Suprapubic skin (tissue), 4 donors: ENCODE measurements around the gene NPAS1. TPM values are rescaled to one million over a fixed set of nuclear protein-coding genes. Genes with fewer than 3 reads are reported as not detected.

ENCODE experiments used
- DNase-seq, 2 donors: peaks; one replicate each; pipeline ENCODE4 v3.0.0-alpha.2; 2019; ENCODE audit warnings: low spot score in 2 of 2
- H3K27ac ChIP-seq: fragments of 200-600 bp; sonication (generic); one replicate; pipeline ENCODE4 v1.5.1; 2019
- H3K27me3 ChIP-seq: fragments of 200-600 bp; sonication (generic); one replicate; pipeline ENCODE4 v1.5.1; 2019
- H3K36me3 ChIP-seq: fragments of 200-600 bp; sonication (generic); one replicate; pipeline ENCODE4 v1.5.1; 2019
- H3K4me1 ChIP-seq: fragments of 200-600 bp; sonication (generic); one replicate; pipeline ENCODE4 v1.5.1; 2019
- H3K4me3 ChIP-seq: fragments of 200-600 bp; sonication (generic); one replicate; pipeline ENCODE4 v1.5.1; 2019; ENCODE audit warnings: mild to moderate bottlenecking
- H3K9me3 ChIP-seq: fragments of 200-600 bp; sonication (generic); one replicate; pipeline ENCODE4 v1.5.1; 2019
- EP300 ChIP-seq: sonication (generic); formaldehyde crosslinking; IDR thresholded peaks from one replicate; pipeline ENCODE4 v1.6.1; 2017; ENCODE audit warnings: antibody characterized with exemption
- POLR2A ChIP-seq, 2 donors: fragments of 450-650 bp; IDR thresholded peaks; one replicate each; pipeline ENCODE4 v1.6.1; 2017; ENCODE audit warnings: antibody characterized with exemption in 2 of 2, mild to moderate bottlenecking in 2 of 2, moderate library complexity in 2 of 2
- POLR2AphosphoS5 ChIP-seq, 3 donors: sonication (generic); formaldehyde crosslinking; IDR thresholded peaks; one replicate each; pipeline ENCODE4 v1.6.1; 2017; ENCODE audit warnings: antibody characterized with exemption in 3 of 3
- WGBS: methylation state at CpG from one replicate; pipeline ENCODE4 v1.1.5; 2018; 5-methylcytosine and 5-hydroxymethylcytosine counted together
- total RNA-seq, 4 donors: library from RNA; depleted of rRNA; stranded (reverse); fragments of >200 nt; gene quantifications; one replicate each; pipeline ENCODE4 v1.1.0, GENCODE V29; 2016
- TF ChIP-seq, protein P1 (sequence below), 2 donors: fragments of 200-600 bp in 1 of 2; fragments of 450-650 bp in 1 of 2; sonication (generic) in 1 of 2; IDR thresholded peaks; one replicate each; pipeline ENCODE4 v1.5.1; 2016 to 2019; ENCODE audit warnings: antibody characterized with exemption in 2 of 2, mild to moderate bottlenecking in 1 of 2, moderate library complexity in 1 of 2

NPAS1 gene
- total RNA-seq, 4 donors from 2014 or later = 4.7 to 6.8 (median 5.5) TPM

DNA sequence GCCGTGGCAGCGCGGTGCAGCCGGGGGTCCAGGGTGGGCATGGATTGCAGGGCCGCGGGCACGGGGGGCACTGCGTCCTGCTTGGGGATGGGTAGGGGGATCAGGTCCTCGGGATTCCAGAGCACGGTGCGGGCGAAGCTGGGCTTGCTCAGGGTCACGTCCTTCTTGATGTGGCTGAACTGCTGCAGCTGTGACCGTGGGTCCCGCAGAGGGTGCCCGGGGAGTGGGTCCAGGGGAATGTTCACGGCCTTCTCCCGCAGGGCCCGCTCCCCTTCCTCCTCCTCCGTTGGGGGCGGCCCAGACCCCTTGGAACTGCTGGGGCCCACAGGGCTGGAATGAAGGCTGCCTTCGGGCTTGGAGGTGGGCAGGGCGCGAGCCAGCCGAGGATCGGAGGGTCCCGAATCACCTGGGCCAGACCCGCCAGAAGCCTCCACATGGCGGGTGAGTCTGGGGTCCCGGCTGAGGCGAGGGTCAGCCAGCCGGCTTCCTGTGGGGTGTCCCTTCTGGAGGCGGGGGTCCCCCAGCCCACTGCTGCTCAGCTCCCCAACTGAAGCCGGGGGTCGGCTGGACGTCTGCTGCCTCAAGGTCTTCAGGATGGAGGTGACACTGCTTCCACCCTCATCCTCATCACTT lies 47.7 kb downstream of the NPAS1 start:
- WGBS = 94% methylated on average over 12 of the region's 36 CpGs
- no peak for DNase-seq
- H3K27ac ChIP-seq = no peak overlapping the region
- no peaks in the 10 kb centered on the region for H3K27me3 ChIP-seq
- H3K36me3 ChIP-seq = peaks cover 82% of the 10 kb centered on the region
- no peaks in the 10 kb centered on the region for H3K4me1 ChIP-seq
- TF ChIP-seq POLR2A (IDR thresholded peaks at IDR 0.05) = no peak
- TF ChIP-seq, protein P1, sequence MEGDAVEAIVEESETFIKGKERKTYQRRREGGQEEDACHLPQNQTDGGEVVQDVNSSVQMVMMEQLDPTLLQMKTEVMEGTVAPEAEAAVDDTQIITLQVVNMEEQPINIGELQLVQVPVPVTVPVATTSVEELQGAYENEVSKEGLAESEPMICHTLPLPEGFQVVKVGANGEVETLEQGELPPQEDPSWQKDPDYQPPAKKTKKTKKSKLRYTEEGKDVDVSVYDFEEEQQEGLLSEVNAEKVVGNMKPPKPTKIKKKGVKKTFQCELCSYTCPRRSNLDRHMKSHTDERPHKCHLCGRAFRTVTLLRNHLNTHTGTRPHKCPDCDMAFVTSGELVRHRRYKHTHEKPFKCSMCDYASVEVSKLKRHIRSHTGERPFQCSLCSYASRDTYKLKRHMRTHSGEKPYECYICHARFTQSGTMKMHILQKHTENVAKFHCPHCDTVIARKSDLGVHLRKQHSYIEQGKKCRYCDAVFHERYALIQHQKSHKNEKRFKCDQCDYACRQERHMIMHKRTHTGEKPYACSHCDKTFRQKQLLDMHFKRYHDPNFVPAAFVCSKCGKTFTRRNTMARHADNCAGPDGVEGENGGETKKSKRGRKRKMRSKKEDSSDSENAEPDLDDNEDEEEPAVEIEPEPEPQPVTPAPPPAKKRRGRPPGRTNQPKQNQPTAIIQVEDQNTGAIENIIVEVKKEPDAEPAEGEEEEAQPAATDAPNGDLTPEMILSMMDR (IDR thresholded peaks at IDR 0.05) = no peak
- TF ChIP-seq EP300 = no peak
- TF ChIP-seq POLR2AphosphoS5 (IDR thresholded peaks at IDR 0.05) = no peak
- H3K4me3 ChIP-seq = no peak overlapping the region
- H3K9me3 ChIP-seq = no peaks in the 10 kb centered on the region

DNA sequence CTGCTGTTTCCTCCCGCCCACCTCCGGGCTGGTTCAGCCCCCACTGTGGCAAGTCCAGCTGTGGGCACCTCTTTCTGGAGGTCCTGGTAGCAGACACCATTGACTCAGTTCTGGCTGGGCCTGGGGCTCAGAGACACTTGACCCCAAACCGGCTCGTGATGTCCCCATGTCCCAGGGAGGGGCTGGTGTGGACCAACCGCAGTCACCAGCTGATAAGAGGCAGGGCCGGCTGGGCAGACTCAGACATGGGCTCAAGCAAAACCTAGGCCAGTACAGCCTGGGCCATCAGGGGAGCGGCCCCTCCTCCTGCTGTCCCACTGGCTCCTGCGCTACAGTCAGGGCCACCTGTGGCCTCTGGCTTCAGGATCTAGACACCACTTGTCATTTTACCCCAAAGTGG lies 48.6 kb downstream of the NPAS1 start:
- no peak for TF ChIP-seq EP300
- no peak for TF ChIP-seq POLR2A (IDR thresholded peaks at IDR 0.05)
- TF ChIP-seq, protein P1 (IDR thresholded peaks at IDR 0.05) = no peak
- TF ChIP-seq POLR2AphosphoS5 (IDR thresholded peaks at IDR 0.05) = no peak
- 90% methylated on average over 7 of the region's 8 CpGs for WGBS
- Histone ChIP-seq H3K9me3 (no peaks in the 10 kb centered on the region), H3K27me3 (no peaks in the 10 kb centered on the region), H3K36me3 (peaks cover 85% of the 10 kb centered on the region), H3K27ac (no peak overlapping the region), H3K4me3 (no peak overlapping the region), H3K4me1 (no peaks in the 10 kb centered on the region)
- DNase-seq = no peak

DNA sequence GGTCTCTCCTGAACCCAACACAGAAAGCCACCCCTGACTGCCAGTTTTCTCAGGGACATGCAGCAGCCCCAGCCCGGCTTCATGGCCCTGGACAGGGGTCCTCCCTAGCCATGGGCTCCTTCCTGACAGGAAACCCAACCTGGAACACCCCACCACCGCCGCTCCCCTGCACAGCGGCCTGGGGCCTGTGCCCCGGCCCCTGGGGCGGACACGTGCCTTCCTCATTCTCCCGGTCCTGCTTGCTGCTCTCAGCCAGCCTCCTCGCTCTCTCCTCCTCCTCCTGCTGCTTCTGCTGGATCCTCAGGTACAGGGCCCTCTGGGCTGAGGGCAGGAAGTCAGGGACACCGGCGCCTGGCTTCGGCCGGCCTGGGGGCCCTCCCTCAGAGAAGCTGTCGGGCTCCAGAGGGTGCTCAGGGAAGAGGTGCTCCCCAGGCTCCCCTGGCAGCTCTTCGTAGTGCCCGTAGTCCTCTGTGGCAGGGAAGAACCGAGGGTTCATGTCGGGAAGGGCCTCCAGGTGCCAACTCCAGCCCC lies 49.3 kb downstream of the NPAS1 start:
- Histone ChIP-seq H3K4me1 (no peaks in the 10 kb centered on the region), H3K9me3 (no peaks in the 10 kb centered on the region), H3K27ac (no peak overlapping the region), H3K36me3 (peaks cover 81% of the 10 kb centered on the region), H3K27me3 (no peaks in the 10 kb centered on the region), H3K4me3 (no peak overlapping the region)
- TF ChIP-seq EP300 (no peak), POLR2AphosphoS5 (IDR thresholded peaks at IDR 0.05) (no peak), POLR2A (IDR thresholded peaks at IDR 0.05) (no peak)
- TF ChIP-seq, protein P1 (IDR thresholded peaks at IDR 0.05) = no peak
- DNase-seq = no peak
- 83% methylated on average over 12 of the region's 18 CpGs for WGBS

DNA sequence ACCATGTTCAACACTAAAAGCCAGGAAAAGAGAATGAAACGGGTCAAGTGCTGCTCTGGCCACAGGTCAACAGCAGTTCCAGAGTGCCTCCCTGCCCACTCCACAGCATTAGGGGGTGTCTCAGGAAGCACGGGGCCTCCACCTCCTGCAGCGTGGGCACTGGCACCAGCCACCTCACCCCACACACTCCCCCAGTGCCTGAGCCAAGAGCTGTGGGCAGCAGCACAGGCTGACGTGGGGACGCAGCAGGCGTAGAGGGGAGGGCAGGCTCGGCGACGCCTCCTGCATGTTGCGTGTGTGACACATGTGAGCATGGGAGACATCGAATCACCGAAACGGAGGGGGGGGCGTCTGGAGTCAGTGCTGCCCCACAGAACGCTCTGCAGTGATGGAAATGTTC lies 50.2 kb downstream of the NPAS1 start:
- TF ChIP-seq POLR2AphosphoS5 (IDR thresholded peaks at IDR 0.05) = no peak
- no peak for TF ChIP-seq POLR2A (IDR thresholded peaks at IDR 0.05)
- TF ChIP-seq EP300 = no peak
- TF ChIP-seq, protein P1 (IDR thresholded peaks at IDR 0.05) = no peak
- H3K9me3 ChIP-seq = no peaks in the 10 kb centered on the region
- no peak overlapping the region for H3K4me3 ChIP-seq
- H3K4me1 ChIP-seq = no peaks in the 10 kb centered on the region
- no peak for DNase-seq
- no peaks in the 10 kb centered on the region for H3K27me3 ChIP-seq
- 82% methylated on average over 15 of the region's 15 CpGs for WGBS
- peaks cover 84% of the 10 kb centered on the region for H3K36me3 ChIP-seq
- no peak overlapping the region for H3K27ac ChIP-seq

DNA sequence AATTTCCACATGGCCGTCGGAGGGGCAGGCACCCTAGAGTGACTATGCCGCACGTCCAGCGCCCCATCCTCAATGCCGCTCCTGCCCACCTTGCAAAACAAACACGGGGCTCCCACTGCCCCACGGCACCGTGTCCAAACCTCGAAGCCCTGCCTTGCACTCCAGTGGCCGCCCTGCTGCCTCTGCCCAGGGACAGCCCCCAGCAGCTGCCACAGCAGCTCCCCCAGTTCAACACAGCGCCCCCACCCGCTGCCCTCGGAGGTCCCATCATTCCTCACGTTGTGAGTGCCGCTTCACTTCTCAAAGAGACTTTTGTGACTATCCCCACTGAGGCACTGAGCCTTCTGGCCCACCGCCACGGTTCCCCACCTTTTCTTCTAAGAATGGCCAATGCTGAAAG lies 51.1 kb downstream of the NPAS1 start:
- no peaks in the 10 kb centered on the region for H3K27me3 ChIP-seq
- no peak overlapping the region for H3K27ac ChIP-seq
- H3K36me3 ChIP-seq = peaks cover 77% of the 10 kb centered on the region
- DNase-seq = no peak
- H3K4me1 ChIP-seq = no peaks in the 10 kb centered on the region
- no peak overlapping the region for H3K4me3 ChIP-seq
- WGBS = 90% methylated on average over 18 of the region's 18 CpGs
- TF ChIP-seq EP300 = no peak
- TF ChIP-seq, protein P1 (IDR thresholded peaks at IDR 0.05) = no peak
- TF ChIP-seq POLR2A (IDR thresholded peaks at IDR 0.05) = no peak
- TF ChIP-seq POLR2AphosphoS5 (IDR thresholded peaks at IDR 0.05) = no peak
- no peaks in the 10 kb centered on the region for H3K9me3 ChIP-seq
